GM19463 (cell line): ENCODE measurements around the gene IDI2.

Experiments used
- ATAC-seq: cut with Tn5 transposase; IDR thresholded peaks from one replicate; pipeline ENCODE4 v1.9.1; 2021; ENCODE audit warnings: mild to moderate bottlenecking, moderate library complexity; ENCODE audit not compliant: unreplicated experiment

IDI2 gene

GRCh38 chr10:983971-984655 is 41.5 kb downstream of the IDI2 start:
- ATAC-seq, result no peak

DNA sequence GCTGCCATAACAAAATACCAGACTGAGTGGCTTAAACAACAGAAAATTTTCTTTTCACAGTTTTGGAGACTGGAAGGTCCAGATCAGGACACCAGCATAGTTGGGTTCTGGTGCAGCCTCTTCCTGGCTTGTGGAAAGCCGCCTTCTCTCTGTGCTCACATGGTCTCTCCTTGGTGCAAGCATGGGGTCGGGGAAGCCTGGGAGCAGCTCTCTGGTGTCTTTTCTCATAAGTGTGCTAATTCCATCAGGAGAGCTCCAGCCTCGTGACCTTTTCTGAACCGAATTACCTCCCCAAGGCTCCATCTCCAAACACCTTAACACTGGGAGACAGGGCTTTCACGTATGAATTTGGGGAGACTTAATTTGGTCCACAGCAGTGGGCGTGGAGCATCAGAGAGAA is 42.3 kb downstream of the IDI2 start:
- ATAC-seq, result no peak

GRCh38 chr10:980468-981093 is 45.1 kb downstream of the IDI2 start:
- no peak for ATAC-seq

DNA sequence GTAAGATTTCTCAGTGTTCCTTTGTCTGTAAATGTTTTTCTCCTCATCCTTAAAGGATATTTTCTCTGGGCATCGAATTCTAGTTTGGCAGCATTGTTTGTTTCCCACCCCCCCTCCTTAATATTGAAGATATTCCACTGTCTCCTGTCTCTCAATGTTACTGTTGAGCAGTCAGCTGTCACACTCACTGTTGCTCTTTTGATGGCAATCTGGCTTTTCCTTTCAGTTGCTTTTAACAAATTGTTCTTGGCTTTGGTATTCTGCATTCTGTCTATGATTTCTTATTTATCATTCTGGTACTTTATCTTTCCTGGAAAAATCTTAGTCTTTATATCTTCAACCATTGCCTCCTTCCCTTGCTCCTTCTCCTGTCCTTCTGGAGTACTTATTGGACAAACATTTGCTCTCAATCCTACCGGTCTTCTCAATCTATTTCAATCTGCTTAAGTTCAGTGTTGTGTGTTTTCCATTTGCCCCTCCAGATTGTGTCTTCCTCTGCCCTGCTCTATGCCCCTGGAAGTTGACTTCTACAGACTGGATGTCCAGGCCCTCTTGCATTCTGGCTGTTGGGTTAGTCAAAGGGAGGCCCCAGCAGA is 46.7 kb downstream of the IDI2 start:
- no peak for ATAC-seq

GRCh38 chr10:976316-976715 is 49.3 kb downstream of the IDI2 start:
- no peak for ATAC-seq

- ATAC-seq, result no peak
Measured at GRCh38 chr10:974785-975074, 50.9 kb downstream of the IDI2 start.

- ATAC-seq, result peak; percentile 59
Measured at GRCh38 chr10:974038-974784, 51.4 kb downstream of the IDI2 start.

DNA sequence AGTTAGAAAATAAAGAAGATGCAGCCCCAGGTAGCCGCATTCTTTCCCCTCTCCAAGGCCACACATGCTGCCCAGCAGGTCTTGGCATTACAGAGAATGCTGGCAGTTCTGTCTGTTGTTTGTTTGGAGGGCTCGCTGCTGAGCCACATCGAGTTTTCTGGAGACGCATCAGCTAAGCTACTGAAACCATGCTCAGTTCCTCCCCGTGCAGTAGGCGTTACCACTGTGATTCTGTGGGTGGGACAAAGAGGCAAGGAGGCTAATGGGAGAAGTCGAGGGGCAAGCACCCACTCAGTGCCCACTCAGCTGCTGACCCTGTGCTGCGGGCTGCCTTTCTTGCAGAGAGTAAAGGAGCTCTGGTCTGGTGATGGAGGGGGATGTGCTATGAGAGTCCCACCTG is 52.9 kb downstream of the IDI2 start:
- no peak for ATAC-seq

- no peak for ATAC-seq
Measured at GRCh38 chr10:971613-972012, 54.0 kb downstream of the IDI2 start.

DNA sequence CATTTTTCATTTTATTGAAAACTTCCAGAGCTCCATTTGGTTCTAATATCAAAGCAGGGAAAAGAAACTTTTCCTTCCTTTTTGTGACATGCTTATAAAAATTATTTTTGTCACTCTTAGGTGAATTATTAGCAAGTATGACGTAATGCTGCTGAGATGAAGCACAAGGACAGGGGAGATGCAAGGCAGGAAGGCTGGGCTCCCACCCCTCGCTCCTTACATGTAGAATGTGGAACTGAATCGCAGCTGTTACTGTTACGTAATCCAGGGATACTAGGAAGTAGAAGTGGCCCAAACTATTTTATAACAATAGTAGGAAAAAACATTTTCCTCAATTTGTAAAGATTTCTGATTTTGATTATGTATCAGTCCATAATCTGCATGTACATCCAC is 54.5 kb downstream of the IDI2 start:
- no peak for ATAC-seq

DNA sequence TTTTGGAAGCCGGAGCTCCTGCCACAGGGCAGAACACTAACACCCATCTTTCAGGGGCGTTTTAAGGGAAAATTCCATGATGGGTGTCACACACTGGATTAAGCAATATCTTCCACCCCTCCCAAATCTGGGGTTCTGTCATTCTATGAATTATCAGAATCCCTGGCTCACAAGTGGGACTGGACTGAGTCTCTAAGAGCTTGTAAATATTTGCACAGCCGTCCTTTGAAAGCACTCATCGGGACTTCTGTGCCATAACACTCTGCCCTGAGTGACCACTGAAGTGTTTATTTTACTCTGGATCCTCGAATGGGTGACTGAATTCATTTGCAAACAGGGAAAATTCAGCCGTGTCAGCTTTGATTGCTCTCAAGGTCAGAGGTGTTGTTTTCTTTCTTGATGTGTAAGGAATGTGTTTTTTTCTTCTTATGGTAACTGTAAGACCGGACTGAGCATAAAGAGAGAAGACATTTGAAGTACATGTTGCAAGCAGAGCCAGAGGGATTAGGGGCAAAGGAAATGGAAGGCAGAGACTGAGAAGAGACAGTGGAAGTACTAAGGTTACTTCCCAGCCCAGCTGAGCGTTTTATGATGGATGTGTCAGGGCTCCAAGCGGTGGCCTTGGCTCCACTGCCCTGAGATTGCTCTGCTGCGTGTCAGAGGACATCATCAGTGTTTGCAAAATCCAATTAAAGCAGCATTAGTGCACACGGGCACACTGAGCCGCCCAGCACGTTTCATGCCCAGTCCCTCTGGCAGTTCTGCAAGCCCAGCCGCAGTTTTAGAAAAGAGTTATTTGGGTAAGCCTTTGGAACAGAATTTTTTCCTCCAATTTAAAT is 55.1 kb downstream of the IDI2 start:
- ATAC-seq, result no peak

DNA sequence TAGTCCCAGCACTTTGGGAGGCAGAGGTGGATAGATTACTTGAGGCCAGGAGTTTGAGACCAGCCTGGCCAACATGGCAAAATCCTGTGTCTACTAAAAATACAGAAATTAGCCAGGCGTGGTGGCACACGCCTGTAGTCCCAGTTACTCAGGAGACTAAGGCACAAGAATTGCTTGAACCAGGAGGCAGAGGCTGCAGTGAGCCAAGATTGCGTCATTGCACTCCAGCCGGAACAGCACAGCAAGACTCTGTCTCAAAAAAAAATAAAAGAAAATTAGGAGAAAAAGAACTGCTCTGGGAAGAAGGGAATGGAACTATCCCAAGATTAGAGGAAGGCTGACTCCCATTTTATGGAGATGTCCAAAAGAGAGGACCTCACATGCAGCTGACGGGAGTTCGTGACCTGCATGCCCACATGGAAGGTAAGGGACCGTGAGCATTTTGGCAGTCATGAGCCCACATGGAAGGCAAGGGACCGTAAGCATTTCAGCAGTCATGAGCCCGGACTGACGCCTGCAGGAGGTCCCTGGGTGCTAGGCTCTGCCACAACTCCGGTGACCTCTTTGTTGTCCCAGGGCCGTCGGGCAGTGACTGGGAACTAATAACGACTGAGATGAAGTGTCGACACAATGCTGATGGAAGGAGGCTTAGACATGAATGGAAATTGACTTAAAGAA is 56.0 kb downstream of the IDI2 start:
- ATAC-seq, result no peak
